Endothelial cell of umbilical vein (primary cell): ENCODE data around the gene CD2BP2. TPM values are rescaled to one million over a fixed set of nuclear protein-coding genes. Genes with fewer than 3 reads are reported as not detected.

Source experiments
- BruUV-seq: library from RNA; stranded (reverse); fragments of 400-500 nt; replicated peaks from 2 replicates; lab custom pipeline; 2021; lab: Mats Ljungman, UMichigan
- CTCF ChIA-PET: fragments of 300-600, 350-600 bp; sonication (Branson Sonifier 250); formaldehyde crosslinking; loops from one replicate; lab custom pipeline; 2021; ENCODE audit warnings: antibody characterized with exemption, inconsistent platforms; lab: Charles Lee
- POLR2A ChIA-PET: fragments of 300-600, 350-600 bp; sonication (Branson Sonifier 250); formaldehyde crosslinking; loops from one replicate; lab custom pipeline; 2021; ENCODE audit warnings: antibody characterized with exemption, inconsistent platforms; lab: Charles Lee
- DNase-seq: peaks from one replicate; pipeline ENCODE4 v3.0.0-alpha.2; 2011; ENCODE audit warnings: low read depth, low spot score
- FAIRE-seq: peaks from 2 replicates; lab custom pipeline; 2011; peaks lifted over from hg19 to GRCh38; lab: Jason Lieb, UNC
- H2AFZ ChIP-seq: 2 replicates; pipeline ENCODE4 v1.6.0; 2012; ENCODE audit warnings: low read depth, low read length, control low read depth, inconsistent platforms
- H3K27ac ChIP-seq: 2 replicates; pipeline ENCODE4 v1.5.1; 2011; ENCODE audit warnings: low read depth, mild to moderate bottlenecking, control low read depth, low read length, moderate library complexity; ENCODE audit not compliant: insufficient read depth
- H3K27me3 ChIP-seq, 2 experiments: 2 replicates each; pipeline versions ENCODE4 v1.6.0 to v1.6.1; 2011; ENCODE audit warnings: low read length in 2 of 2, mixed read lengths in 1 of 2; ENCODE audit not compliant: control insufficient read depth in 2 of 2, insufficient read depth in 2 of 2
- H3K36me3 ChIP-seq, 2 experiments: 2 replicates in 1 of 2; 3 replicates in 1 of 2; pipeline ENCODE4 v1.5.1; 2011; ENCODE audit warnings: low read length in 2 of 2, mild to moderate bottlenecking in 1 of 2, moderate library complexity in 1 of 2; ENCODE audit not compliant: control insufficient read depth in 2 of 2, insufficient read depth in 2 of 2; ENCODE audit errors: extremely low read depth in 1 of 2
- H3K4me1 ChIP-seq: 3 replicates; pipeline ENCODE4 v1.5.1; 2011; ENCODE audit warnings: mild to moderate bottlenecking, low read length; ENCODE audit not compliant: control insufficient read depth, insufficient read depth; ENCODE audit errors: extremely low read depth
- H3K4me2 ChIP-seq: 2 replicates; pipeline ENCODE4 v1.6.1; 2011; ENCODE audit warnings: low read length, control low read depth, mixed read lengths; ENCODE audit not compliant: insufficient read depth
- H3K4me3 ChIP-seq, 3 experiments: fragments of 200-600 bp in 1 of 3; sonication (generic), shearing (Covaris generic) in 1 of 3; replicated peaks in 1 of 3; 2 replicates each; pipeline ENCODE4 v1.5.1; 2011 to 2016; ENCODE audit warnings: control low read depth in 3 of 3, low read length in 3 of 3, mild to moderate bottlenecking in 2 of 3, inconsistent platforms in 1 of 3, low read depth in 1 of 3, moderate library complexity in 1 of 3; ENCODE audit not compliant: insufficient read depth in 1 of 3
- H3K79me2 ChIP-seq: 2 replicates; pipeline ENCODE4 v1.6.0; 2012; ENCODE audit warnings: low read length, inconsistent platforms; ENCODE audit not compliant: control insufficient read depth, insufficient read depth
- H3K9ac ChIP-seq: replicated peaks from 2 replicates; pipeline ENCODE3; 2011; ENCODE audit warnings: low read length, control low read depth; ENCODE audit not compliant: insufficient read depth; ENCODE audit errors: extremely low read depth
- H3K9me1 ChIP-seq: replicated peaks from 3 replicates; pipeline ENCODE4 v1.6.0; 2011; ENCODE audit warnings: mild to moderate bottlenecking, low read length; ENCODE audit not compliant: control insufficient read depth, insufficient read depth; ENCODE audit errors: extremely low read depth
- H3K9me3 ChIP-seq: replicated peaks from 2 replicates; pipeline ENCODE4 v1.5.1; 2012; ENCODE audit warnings: low read length, inconsistent platforms; ENCODE audit not compliant: control insufficient read depth, insufficient read depth
- H4K20me1 ChIP-seq: replicated peaks from 2 replicates; pipeline ENCODE3; 2011; ENCODE audit warnings: mild to moderate bottlenecking, low read length; ENCODE audit not compliant: control insufficient read depth, insufficient read depth; ENCODE audit errors: extremely low read depth
- GATA2 ChIP-seq: IDR thresholded peaks from 2 replicates; pipeline ENCODE4 v1.7.0; 2011; ENCODE audit warnings: low read depth, mild to moderate bottlenecking, moderate library complexity, mixed read lengths, low read length; ENCODE audit not compliant: insufficient read length, insufficient read depth
- MYC ChIP-seq: IDR thresholded peaks from one replicate; pipeline ENCODE4 v1.6.1; 2011; ENCODE audit warnings: mild to moderate bottlenecking, low read depth, low read length
- dilution Hi-C: fragments of 300-500 bp; cut with MboI; formaldehyde crosslinking; loops from one replicate; pipeline ENCODE4 v1.15.0; 2019; ENCODE audit warnings: low sequenced_read_pairs; ENCODE audit not compliant: extremely low pct_ligation_motif_present
- intact Hi-C: fragments of 100-400 bp; cut with micrococcal nuclease; formaldehyde crosslinking; loops from one replicate; pipeline ENCODE4 v1.10.0; 2022
- polyA plus RNA-seq, 4 experiments: library from polyadenylated mRNA; depleted of rRNA in 3 of 4; stranded (reverse) in 3 of 4; unstranded in 1 of 4; fragments of >200 nt; gene quantifications; 2 replicates each; pipeline versions ENCODE4 v1.2.1 to v1.2.3, GENCODE V29; 2011 to 2012; ENCODE audit warnings: missing spikeins in 1 of 4
- total RNA-seq: library from RNA; stranded (reverse); gene quantifications from 2 replicates; pipeline ENCODE4 v1.2.3, GENCODE V29; 2021
- TF ChIP-seq, protein P1 (sequence below), 2 donors: IDR thresholded peaks; 1 replicate in 1 of 2; 2 replicates in 1 of 2; pipeline ENCODE4 v1.5.1; 2011; ENCODE audit warnings: low read length in 2 of 2, mild to moderate bottlenecking in 2 of 2, moderate library complexity in 2 of 2, control low read depth in 1 of 2, inconsistent platforms in 1 of 2, low read depth in 1 of 2; ENCODE audit not compliant: insufficient read depth in 1 of 2; ENCODE audit errors: extremely low read depth in 1 of 2

CD2BP2 gene
- total and polyA plus RNA-seq, 2 donors (not counting 3 experiments of a cell fraction or from before 2014, with no cell fraction given), result 47.2 to 75.7 TPM

DNA sequence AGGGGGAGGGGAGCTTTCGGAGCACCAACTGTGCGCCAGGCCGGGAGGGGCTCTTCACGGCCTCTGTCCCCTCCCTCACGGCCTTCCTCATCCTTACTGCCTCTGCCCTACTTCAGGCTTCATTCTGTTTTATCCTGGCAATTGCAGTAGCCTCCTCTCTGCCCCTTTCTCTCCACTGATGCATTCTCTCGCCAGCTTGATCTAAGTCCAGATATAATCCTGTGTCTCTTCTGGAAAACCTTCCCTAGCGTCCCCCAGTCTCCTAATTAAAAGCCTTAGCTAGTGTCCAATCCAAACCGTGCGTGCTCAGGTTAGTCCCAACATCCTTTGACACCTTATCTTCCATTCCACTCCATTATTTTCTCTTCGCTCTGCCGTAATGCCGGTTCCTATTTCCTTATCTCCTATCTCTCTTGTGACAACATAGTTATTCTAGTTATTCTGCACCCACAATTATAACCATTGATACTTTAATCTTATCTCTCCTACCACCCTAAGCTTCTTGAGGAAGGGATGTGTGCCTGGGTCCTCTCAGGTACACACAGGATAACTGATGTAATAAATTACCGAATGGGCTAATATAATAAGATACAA lies 41.0 kb upstream of the CD2BP2 start:
- H3K27ac ChIP-seq, result no peak overlapping the region
- DNase-seq (no peak), FAIRE-seq (peak; percentile 24)
- no peaks in the 10 kb centered on the region for H4K20me1 ChIP-seq
- H2AFZ ChIP-seq, result peak overlapping the region; percentile 91
- peak overlapping the region; percentile 72 for H3K9ac ChIP-seq
- H3K9me1 ChIP-seq, result no peaks in the 10 kb centered on the region
- ChIA-PET POLR2A (interaction anchor here (0.5 to 2.4 kb wide), 5 partner anchors 11 to 83 kb away, joined by 3 to 7 read pairs (median 5); partner anchors contain the start of genes TBC1D10B and ZNF771), CTCF (interaction anchor here (0.7 to 3.3 kb wide), 8 partner anchors 12 to 202 kb away, joined by 3 to 62 read pairs (median 6); partner anchors contain the start of genes DCTPP1, TBC1D10B and ZNF771)
- H3K27me3 ChIP-seq, result no peaks in the 10 kb centered on the region
- TF ChIP-seq, protein P1, sequence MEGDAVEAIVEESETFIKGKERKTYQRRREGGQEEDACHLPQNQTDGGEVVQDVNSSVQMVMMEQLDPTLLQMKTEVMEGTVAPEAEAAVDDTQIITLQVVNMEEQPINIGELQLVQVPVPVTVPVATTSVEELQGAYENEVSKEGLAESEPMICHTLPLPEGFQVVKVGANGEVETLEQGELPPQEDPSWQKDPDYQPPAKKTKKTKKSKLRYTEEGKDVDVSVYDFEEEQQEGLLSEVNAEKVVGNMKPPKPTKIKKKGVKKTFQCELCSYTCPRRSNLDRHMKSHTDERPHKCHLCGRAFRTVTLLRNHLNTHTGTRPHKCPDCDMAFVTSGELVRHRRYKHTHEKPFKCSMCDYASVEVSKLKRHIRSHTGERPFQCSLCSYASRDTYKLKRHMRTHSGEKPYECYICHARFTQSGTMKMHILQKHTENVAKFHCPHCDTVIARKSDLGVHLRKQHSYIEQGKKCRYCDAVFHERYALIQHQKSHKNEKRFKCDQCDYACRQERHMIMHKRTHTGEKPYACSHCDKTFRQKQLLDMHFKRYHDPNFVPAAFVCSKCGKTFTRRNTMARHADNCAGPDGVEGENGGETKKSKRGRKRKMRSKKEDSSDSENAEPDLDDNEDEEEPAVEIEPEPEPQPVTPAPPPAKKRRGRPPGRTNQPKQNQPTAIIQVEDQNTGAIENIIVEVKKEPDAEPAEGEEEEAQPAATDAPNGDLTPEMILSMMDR (IDR thresholded peaks at IDR 0.05; ENCODE audit: extremely low read depth in 1 of 2, insufficient read depth in 1 of 2, low read depth in 1 of 2, low read length in 2 of 2), result no peak
- TF ChIP-seq MYC (no peak), GATA2 (peak; percentile 29)
- TSS peak; percentile 37 for BruUV-seq
- peaks cover 9% of the 10 kb centered on the region for H3K79me2 ChIP-seq
- dilution Hi-C loops (no loop called here), intact Hi-C loops (loop anchor here (1.0 to 2.0 kb wide), 2 partner anchors 13 to 18 kb away; no protein-coding TSS in a partner anchor)
- H3K4me2 ChIP-seq, result peak overlapping the region; percentile 94
- H3K4me3 ChIP-seq, result peak overlapping the region; percentile 46 to 85 (median 81)
- peaks cover 0 to 19% of the 10 kb centered on the region in 2 experiments for H3K36me3 ChIP-seq
- H3K9me3 ChIP-seq, result no peaks in the 10 kb centered on the region
- H3K4me1 ChIP-seq, result peaks cover 21% of the 10 kb centered on the region
